ENCODE results near the gene STAMBP.

The STAMBP gene

GRCh38 chr2:73908689-73909652, 80.2 kb downstream of the STAMBP start:
- no peak for DNase-seq

DNA sequence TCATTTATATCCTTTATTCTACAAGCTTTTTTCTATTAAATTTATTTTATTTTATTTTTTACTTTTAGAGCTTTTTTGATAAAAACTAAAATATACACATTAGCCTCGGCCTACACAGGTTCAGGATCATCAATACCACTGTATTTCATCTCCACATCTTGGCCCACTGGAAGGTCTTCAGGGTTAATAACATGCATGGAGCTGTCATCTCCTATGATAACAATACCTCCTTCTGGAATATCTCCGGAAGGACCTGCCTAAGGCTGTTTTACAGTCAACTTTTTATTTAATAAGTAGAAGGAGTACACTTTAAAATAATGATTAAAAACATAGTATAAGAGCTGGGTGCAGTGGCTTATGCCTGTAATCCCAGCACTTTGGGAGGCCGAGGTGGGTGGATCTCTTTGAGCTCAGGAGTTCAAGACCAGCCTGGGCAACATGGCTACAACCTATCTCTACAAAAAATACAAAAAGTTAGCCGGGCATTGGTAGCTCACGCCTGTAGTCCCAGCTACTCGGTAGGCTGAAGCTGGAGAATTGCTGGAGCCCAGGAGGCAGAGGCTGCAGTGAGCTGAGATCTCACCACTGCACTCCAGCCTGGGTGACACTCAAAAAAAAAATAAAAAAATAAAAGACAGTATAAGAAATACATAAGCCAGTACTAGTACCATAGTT, 82.2 kb downstream of the STAMBP start:
- DNase-seq: no peak

GRCh38 chr2:73911548-73912208, 82.9 kb downstream of the STAMBP start:
- DNase-seq: no peak

DNA sequence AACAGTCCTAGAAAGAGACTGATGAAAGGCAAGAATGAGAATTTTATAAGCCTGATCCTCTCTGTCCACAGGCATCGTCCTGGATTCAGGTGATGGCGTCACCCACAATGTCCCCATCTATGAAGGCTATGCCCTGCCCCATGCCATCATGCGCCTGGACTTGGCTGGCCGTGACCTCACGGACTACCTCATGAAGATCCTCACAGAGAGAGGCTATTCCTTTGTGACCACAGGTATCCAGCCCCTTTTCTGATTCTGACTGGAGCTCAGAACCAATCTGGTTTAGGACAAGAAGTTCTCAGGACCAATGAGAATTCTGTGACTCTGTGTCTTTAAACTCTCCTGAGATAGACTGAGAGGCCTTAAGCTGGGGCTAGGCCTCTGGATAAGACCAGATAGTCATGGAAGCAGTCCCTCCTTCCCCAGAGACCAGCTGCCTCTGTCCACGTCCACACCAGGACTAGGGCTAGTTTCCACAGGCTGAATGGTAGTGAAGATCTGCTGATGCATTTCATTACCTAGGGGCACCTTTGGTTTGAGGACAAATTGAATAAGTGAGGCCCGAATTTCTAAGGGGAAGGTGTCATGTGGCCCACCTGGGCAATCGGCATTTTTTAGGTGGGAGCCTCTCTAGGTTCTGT, 84.8 kb downstream of the STAMBP start:
- DNase-seq: no peak

DNA sequence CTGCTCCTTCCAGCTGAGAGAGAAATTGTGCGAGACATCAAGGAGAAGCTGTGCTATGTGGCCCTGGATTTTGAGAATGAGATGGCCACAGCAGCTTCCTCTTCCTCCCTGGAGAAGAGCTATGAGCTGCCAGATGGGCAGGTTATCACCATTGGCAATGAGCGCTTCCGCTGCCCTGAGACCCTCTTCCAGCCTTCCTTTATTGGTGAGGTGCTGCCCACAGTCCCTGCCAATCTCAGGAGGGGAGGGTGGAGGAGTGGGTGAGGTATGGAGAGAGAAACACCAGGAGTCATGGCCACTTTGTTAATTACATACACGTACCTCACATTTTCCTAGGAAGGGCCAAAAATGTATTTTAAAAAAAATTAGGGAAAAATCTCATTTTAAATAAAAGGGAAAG, 85.9 kb downstream of the STAMBP start:
- DNase-seq: no peak

GRCh38 chr2:73915437-73915993, 86.8 kb downstream of the STAMBP start:
- no peak for DNase-seq

DNA sequence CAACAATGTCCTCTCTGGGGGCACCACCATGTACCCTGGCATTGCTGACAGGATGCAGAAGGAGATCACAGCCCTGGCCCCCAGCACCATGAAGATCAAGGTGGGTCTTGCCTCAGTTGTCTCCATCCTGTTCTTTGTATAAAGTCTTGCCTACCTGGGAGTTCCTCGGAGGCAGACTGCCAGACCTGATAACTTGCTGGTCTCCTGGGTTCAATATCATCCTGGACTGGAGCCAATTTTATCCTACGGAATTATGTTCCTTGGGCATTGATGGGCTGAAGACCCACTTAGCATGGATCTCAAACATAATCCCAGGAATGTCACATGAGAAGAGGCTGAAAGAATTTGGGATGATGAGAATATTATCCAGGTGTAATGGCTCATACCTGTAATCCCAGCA, 87.9 kb downstream of the STAMBP start:
- DNase-seq: no peak

DNA sequence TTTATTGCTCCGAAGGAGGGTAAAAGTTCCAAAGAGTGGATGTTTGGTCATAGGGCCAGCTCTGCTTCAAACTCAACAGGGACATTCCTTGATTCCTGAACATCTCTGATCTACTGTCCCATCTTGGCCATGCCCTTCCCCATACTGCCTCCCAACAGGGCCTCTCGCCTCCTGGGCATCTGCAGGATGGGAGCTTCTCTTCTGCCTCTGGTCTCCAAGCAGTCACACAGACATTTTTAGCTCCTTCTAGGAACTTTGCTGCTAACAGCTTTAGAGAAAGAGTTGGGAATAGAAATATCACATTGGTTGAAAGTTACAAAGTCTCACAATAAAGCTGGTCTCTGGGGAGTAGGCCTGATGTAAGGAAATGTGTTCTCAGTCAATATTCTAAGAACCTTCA, 88.5 kb downstream of the STAMBP start:
- DNase-seq: no peak

DNA sequence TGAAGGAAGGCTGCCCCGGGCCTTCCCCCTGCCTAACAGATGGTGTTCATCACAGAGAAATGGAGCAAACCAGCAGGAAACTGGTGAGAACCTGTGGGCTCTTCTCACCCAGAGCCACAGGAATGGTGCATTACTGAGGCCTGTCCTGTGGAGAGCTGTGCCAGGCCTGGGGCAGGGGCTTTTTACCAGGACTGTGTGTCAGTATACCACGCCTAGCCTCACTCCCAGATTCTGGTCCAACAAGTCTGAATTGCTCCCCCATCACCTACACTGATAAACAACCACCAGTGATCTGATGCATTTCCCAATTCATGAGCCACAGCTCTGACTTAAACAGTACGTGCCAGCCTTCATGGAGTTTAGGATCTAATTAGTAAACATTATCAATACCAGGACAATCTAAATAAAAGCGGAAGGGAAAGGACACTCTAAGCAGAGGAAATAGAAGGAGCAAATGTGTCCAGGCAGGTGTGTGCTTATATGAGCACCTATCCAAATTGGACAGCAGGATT, 89.0 kb downstream of the STAMBP start:
- DNase-seq: no peak

DNA sequence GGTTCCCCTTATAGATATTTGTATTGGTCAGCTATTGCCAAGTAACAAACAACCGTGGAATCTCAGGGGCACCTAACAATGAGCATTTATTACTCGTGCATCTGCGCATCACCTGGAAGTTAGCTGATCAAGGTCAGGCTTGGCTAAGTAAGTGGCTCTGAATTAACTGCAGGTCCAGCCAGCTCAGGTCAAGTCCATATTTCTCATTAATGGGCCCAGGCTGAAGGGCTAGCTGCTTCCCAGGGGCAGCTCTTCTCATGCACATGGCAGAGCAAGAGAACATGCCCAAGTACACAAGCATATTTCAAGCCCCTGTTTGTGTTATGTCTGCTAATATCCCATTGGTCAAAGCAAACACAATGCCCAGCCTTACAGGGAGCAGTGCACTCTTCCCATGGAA, 90.1 kb downstream of the STAMBP start:
- no peak for DNase-seq

DNA sequence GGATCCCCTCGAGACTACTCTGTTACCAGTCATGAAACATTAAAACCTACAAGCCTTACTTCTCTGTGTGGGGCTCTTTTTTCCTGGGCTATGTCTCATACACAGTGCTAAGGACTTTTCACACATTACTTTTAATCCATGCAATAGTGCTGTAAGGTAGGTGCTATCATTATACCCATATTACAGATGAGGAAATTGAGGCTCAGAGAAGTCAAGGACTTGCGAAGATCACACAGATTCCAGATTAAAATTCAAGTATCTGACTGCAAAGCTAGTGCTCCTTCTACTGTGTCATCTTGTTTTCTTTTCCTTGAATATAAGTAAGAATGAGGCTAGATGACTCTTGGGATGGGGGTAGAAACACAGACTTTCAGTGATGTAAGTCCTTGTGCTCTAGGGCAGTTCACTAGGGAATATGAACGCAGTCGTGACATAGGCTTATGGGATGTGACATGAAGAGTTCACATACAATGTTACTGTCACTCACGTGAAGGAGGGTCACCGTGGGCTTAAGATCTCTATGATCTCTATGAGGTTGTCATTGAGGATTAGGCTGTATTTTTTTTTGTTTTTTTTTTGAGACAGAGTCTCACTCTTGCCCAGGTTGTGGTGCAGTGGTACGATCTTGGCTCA, 91.0 kb downstream of the STAMBP start:
- no peak for DNase-seq

DNA sequence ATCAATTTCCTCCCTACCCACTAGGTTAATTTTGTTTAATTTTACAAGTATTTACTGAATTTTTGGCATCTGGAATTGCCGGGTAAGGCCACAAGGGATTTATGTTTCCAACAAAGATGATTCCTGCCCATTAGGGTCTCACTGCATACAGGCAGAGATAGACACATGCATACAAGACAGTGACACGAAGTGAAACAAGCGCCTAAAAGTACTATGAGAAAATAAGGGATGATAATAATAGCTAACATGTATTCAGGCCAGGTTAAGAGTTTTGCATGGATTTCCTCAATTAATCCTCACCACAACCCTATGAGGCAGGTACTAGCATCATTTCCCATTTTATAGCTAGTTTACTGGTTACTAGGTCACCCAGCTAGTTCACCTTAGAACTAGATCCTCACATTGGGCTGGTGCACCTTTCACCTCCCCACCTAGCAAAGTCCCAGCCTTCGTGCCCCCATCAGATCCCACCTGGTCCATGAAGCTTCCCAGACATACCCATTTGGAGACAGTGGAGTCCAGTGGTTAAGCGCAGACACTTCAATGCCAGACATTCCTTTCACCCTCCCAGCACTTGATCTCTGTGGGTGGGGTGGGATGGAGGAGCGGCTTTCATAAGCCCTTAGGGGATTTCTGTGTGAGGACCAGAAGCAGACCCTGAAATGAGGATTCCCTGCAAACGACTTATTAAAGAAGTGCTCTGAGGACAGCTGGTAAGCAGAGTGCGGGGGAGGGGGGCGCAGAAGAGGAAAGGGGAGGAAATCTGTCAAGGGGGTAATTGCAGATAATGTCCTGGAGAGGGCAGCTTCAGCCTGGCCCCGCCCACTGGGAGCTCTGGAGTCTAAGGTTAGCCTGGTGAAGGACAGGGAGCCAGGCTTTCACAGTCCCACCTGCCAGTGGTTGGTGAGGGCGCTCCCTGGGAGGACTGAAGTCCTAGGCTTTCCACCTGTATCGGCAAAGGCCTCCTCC, 92.1 kb downstream of the STAMBP start:
- peak; percentile 39 to 67 (median 49) for DNase-seq

DNA sequence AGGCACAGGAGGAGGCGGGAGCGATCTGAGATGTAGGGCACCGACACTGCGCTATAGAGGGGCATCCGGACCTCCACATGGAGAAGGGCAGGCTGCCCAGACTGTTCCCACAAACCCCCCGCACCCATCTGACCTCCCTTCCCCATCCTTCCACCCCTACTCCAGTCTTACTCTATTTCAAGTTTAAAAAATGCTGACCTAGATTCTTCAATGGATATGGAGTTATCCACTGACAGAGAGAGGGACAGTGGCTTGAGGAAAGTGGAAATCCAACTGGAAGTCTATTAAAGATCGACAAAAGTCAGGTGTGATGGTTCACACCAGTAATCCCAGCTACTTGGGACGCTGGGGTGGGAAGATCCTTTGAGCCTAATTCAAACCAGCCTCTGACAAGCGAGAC, 92.8 kb downstream of the STAMBP start:
- no peak for DNase-seq

- no peak for DNase-seq
Measured at GRCh38 chr2:73922681-73923080, 93.9 kb downstream of the STAMBP start.

Data from suppressor macrophage treated with lipopolysaccharide for 1 hour (primary cell).